Measurements from ENCODE around the gene CLCN7. TPM values are rescaled to one million over a fixed set of nuclear protein-coding genes. Genes with fewer than 3 reads are reported as not detected.

CLCN7 gene
- total RNA-seq, 1 donor: 161 TPM

- Histone ChIP-seq H2AFZ (ENCODE audit: low read length) (peak overlapping the region; percentile 22), H3K4me1 (ENCODE audit: insufficient read depth, low read length) (no peaks in the 10 kb centered on the region), H3K27me3 (ENCODE audit: insufficient read depth, low read length) (no peaks in the 10 kb centered on the region), H3K36me3 (ENCODE audit: insufficient read depth, low read length) (no peaks in the 10 kb centered on the region), H3K9me3 (ENCODE audit: low read depth, low read length) (no peaks in the 10 kb centered on the region), H3K27ac (ENCODE audit: low read depth, low read length) (no peak overlapping the region), H3K79me2 (ENCODE audit: insufficient read depth, low read length) (no peaks in the 10 kb centered on the region), H4K20me1 (ENCODE audit: insufficient read depth, low read length) (no peaks in the 10 kb centered on the region), H3K4me3 (ENCODE audit: insufficient read depth, low read length) (no peak overlapping the region), H3K4me2 (ENCODE audit: insufficient read depth, low read length) (no peak overlapping the region)
- no peak for DNase-seq (ENCODE audit: insufficient read length, low spot score, missing footprints)
- TF ChIP-seq CTCF (IDR thresholded peaks at IDR 0.05; ENCODE audit: extremely low read depth, low read depth, low read length): no peak
Observed at GRCh38 chr16:1427473-1428461, 47.1 kb downstream of the CLCN7 start.

- no peak overlapping the region for H3K27ac ChIP-seq (ENCODE audit: low read depth, low read length)
- no peak overlapping the region for H3K4me2 ChIP-seq (ENCODE audit: insufficient read depth, low read length)
- no peaks in the 10 kb centered on the region for H3K36me3 ChIP-seq (ENCODE audit: insufficient read depth, low read length)
- H3K9me3 ChIP-seq (ENCODE audit: low read depth, low read length): no peaks in the 10 kb centered on the region
- H3K27me3 ChIP-seq (ENCODE audit: insufficient read depth, low read length): no peaks in the 10 kb centered on the region
- DNase-seq (ENCODE audit: insufficient read length, low spot score, missing footprints): peak; percentile 89
- no peaks in the 10 kb centered on the region for H4K20me1 ChIP-seq (ENCODE audit: insufficient read depth, low read length)
- H3K4me3 ChIP-seq (ENCODE audit: insufficient read depth, low read length): no peak overlapping the region
- no peak overlapping the region for H2AFZ ChIP-seq (ENCODE audit: low read length)
- no peaks in the 10 kb centered on the region for H3K79me2 ChIP-seq (ENCODE audit: insufficient read depth, low read length)
- no peak for TF ChIP-seq CTCF (IDR thresholded peaks at IDR 0.05; ENCODE audit: extremely low read depth, low read depth, low read length)
- H3K4me1 ChIP-seq (ENCODE audit: insufficient read depth, low read length): no peaks in the 10 kb centered on the region
Observed at GRCh38 chr16:1426734-1427471, 47.9 kb downstream of the CLCN7 start.

- Histone ChIP-seq H4K20me1 (ENCODE audit: insufficient read depth, low read length) (no peaks in the 10 kb centered on the region), H3K9me3 (ENCODE audit: low read depth, low read length) (no peaks in the 10 kb centered on the region), H3K27me3 (ENCODE audit: insufficient read depth, low read length) (no peaks in the 10 kb centered on the region), H3K79me2 (ENCODE audit: insufficient read depth, low read length) (no peaks in the 10 kb centered on the region), H3K4me1 (ENCODE audit: insufficient read depth, low read length) (peaks cover 4% of the 10 kb centered on the region), H3K36me3 (ENCODE audit: insufficient read depth, low read length) (no peaks in the 10 kb centered on the region), H2AFZ (ENCODE audit: low read length) (no peak overlapping the region), H3K27ac (ENCODE audit: low read depth, low read length) (no peak overlapping the region), H3K4me2 (ENCODE audit: insufficient read depth, low read length) (no peak overlapping the region), H3K4me3 (ENCODE audit: insufficient read depth, low read length) (no peak overlapping the region)
- no peak for TF ChIP-seq CTCF (IDR thresholded peaks at IDR 0.05; ENCODE audit: extremely low read depth, low read depth, low read length)
- peak; percentile 58 for DNase-seq (ENCODE audit: insufficient read length, low spot score, missing footprints)
Observed at GRCh38 chr16:1425616-1426370, 49.0 kb downstream of the CLCN7 start.
